Right ventricle myocardium inferior (tissue), 1 donor: ENCODE results near the gene CPVL. TPM values are rescaled to one million over a fixed set of nuclear protein-coding genes. Genes with fewer than 3 reads are reported as not detected.
"Not testable (repeated sequence)": the region's sequence is repeated elsewhere in the genome, so short reads cannot be mapped to it uniquely, and the experiment has no call there.

Source experiments
- ATAC-seq: fragments of 200-7000 bp; cut with Tn5 transposase; one replicate; pipeline ENCODE4 v1.9.1; 2020; ENCODE audit warnings: mild to moderate bottlenecking, moderate library complexity
- DNase-seq: peaks from one replicate; pipeline ENCODE4 v3.0.0; 2021; ENCODE audit errors: missing footprints
- intact Hi-C: fragments of 100-400 bp; cut with DNase I; formaldehyde crosslinking; loops from one replicate; pipeline ENCODE4 v1.11.0; 2022
- total RNA-seq: library from RNA; stranded (reverse); fragmentation: NEBNext Ultra II Directional; extraction: Animal tissue kit (Norgen Biotek cat#: 25700); gene quantifications from one replicate; pipeline ENCODE4 v1.2.1, GENCODE V29; 2021
- donor health status: DM: no; HTN: yes; CAD: no; lungs with severe emphysema.

Gene CPVL
- total RNA-seq, 1 donor from 2014 or later: 50.6 TPM

DNA sequence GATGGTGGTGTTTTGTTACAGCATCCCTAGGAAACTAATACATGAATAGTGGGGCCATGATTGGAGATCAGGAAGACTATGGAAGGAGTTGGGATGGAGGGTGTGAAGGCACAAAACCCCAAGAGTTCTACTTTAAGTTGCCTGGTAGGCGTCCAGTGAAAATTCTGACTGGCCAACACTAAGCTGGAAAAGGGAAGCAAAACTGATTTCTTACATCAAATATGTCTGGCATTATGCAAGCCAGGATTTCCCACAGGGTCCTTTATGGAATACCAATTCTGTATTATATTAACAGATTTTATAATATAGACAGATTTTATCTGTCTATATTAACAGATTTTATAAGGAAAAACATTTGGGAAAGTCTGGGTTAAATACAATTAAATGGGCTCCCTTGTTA lies 16.2 kb downstream of the CPVL start:
- intact Hi-C loops: no loop called here
- no peak for DNase-seq
- ATAC-seq: no peak

GRCh38 chr7:29127527-29127926 lies 18.8 kb downstream of the CPVL start:
- intact Hi-C loops: no loop called here
- DNase-seq: no peak
- no peak for ATAC-seq

- intact Hi-C loops: no loop called here
- ATAC-seq: no peak
- DNase-seq: no peak
Observed at GRCh38 chr7:29126804-29127203, 19.5 kb downstream of the CPVL start.

DNA sequence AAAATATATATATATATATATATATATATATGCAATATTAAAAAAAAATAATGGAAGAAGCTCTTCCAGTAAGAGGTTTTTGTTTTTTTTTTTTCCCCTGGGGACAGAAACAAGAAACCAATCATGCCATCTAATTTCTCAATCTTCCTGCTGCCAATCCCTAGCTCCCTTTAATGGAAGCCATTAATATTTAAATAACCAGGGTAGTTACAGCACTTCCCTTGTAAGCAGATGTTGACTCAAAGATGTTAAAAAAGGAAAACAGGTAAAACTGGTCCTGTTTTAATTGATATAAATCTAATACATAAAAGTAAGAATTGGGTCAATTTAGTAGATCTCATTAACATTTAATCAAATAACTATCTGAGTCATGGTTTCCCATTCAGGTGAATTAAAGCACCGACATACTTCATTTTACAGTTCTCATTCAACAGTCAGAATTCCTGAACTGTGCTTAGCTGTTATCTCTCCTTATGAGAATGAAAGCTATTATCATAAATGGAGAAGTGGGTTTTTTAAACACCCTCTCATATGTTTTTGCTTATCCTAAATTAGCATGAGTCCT lies 22.6 kb downstream of the CPVL start:
- DNase-seq: no peak
- ATAC-seq: no peak
- intact Hi-C loops: no loop called here

DNA sequence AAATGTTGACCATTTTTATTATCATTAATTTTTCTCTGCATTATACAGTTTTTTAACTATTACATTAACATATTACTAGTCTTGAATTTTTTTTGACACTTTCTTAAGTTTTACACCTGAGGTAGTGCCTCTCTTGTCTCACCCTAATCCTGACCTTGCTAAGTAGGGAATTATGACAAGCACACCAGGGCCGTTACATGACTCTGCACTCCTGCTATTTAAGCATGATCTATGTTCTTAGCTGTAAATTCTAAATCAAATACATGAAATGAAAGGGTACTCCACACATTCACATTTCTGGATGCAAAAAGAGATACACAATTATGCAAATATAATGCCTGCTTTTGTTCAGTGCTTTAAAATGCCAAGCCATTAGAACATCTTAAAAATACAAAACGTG lies 23.6 kb downstream of the CPVL start:
- DNase-seq (no peak), ATAC-seq (no peak)
- intact Hi-C loops: no loop called here

DNA sequence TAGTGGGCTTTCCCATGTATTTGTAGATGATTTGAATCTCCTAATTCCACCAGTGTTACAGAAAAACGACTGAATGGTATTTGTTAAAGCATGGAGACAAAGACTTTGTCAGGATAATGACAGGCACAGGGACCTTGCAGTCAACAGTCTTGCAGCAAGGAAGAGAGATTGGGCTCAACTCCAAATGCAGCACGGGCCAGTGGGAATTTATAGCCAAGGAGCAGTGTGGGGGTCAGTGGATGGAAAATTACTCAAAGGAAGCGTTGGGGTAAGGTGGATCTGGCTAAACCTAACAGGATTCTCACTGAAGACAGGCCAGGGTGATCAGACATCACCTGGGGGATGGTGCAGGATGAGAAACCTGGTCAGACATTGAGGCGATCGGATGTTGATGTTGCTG lies 24.3 kb downstream of the CPVL start:
- DNase-seq: no peak

GRCh38 chr7:29120955-29121354 lies 25.4 kb downstream of the CPVL start:
- DNase-seq (no peak), ATAC-seq (no peak)
- intact Hi-C loops: no loop called here

More for the DNA sequence above, 24.3 kb downstream of the CPVL start:
- ATAC-seq: no peak
- intact Hi-C loops: no loop called here

DNA sequence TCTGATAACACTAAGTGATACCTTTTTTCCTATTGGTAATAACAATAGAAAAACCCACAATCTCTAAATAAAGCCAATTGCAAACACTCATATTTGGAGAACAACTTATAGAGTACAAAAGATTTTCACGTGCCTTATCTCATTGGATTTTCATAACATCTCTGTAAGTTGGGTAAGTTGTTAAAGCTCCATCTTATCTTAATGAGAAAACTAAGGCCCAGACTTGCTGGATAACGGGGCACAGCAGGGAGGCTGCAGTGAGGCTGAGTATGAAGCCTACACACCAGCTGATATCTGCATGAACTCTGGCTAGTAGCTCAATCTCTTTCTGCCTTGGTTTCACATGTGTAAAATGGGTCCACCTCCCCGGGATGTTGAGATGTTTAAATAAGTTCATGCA lies 26.8 kb downstream of the CPVL start:
- DNase-seq (no peak), ATAC-seq (no peak)

DNA sequence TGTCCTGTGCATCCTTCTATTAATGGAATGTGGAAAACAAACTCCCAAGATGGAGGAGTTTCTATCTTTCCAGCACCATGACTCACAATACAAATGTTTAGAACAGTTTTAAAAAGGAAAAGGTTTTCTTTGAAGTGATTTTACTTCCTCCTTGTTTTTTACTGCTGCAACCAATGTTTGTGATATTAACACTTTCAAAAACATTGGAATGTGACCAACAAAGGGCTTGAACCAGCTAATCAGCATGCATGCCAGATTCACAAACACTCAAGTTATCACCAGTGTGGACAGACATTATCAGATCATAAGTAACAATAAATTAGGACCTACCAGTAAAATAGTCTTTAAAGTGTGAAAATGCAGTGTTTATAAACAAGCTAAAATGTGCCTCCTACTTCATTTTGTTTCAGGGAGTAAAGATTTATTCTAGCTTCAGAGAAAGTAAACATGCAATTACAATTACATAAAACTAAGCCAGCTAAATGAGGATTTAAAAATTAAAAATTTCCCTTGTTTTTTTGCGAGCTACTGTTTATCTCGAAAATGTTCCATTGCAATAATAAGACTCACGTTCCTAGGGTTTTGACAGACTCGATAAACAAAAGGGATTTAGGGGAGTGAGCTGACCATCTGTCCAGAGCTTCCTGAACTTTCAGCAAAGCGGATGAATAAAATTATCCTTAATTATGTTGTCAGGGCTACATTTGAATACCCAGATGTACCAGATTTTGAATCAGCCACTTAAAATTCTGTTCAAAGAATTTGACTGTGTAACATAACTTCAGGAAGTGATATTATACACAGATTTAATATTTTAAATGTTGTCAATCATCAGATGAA lies 29.8 kb downstream of the CPVL start:
- intact Hi-C loops: no loop called here
- DNase-seq (no peak), ATAC-seq (no peak)

More for the DNA sequence above, 26.8 kb downstream of the CPVL start:
- intact Hi-C loops: no loop called here

DNA sequence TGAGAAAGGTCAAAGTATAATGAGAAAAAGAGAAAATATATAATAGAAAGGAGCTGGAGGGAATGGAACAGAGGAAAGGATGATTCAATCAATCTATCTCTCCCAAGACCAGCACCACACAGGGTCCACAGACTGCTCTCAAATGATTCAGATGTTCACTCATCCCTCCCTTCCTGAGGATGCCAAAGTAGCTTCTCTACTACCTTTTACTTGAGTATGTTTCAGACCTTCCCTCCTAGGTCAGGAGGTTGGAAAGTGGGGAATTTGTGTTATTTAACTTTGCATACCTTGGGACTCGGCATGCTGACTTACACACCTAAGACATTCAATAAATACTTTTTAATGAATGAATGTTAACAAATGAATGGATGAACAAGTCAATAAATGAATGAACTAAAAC lies 30.6 kb downstream of the CPVL start:
- intact Hi-C loops: no loop called here
- ATAC-seq: no peak
- no peak for DNase-seq

DNA sequence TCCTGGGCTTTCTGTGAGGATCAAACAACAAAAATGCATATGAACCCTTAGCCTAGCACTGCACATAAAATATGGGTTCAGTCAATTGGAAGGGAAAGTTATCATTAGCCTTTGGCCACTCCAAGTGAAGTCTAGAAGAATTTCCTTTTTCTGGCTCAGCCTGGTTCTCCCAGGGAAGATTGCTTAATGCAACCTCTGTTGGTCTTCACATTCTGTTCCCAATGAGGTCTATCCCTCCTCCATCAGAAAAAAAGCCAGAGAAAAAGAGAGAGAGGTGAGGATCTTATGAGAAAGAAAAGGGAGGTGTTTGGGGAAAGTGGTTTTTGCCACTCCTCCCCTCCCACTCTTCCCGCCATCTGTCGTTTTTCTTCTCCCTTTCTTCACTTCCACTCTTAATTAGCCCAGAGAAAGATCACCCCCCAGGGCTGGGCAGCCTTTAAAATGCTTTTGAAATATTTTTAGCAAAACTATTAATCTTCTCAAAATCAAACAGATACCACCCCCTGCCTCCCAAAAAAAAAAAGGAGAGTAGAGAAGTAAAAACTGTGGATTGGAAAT lies 31.1 kb downstream of the CPVL start:
- no peak for DNase-seq
- intact Hi-C loops: no loop called here
- ATAC-seq: no peak

DNA sequence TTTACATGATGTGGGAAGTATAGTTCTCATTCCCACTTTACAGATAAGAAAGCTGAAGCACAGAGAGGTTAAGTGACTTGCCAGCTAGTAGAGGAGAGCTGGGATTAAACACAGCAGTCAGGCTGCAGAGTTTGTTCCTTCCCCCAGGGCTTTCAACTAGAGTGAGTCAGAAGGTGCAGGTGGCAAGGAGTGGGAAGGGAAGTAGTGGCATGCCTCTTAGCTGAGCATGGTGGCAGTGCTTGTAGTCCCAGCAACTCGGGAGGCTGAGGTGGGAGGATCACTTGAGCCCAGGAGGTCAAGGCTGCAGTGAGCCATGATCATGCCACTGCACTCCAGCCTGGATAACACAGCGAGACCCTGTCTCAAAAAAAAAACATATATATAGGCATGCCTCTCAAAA lies 32.1 kb downstream of the CPVL start:
- ATAC-seq, intact Hi-C loops, DNase-seq: not testable (repeated sequence)

- intact Hi-C loops: no loop called here
- ATAC-seq (peak; percentile 29), DNase-seq (no peak)
Observed at GRCh38 chr7:29113384-29114102, 32.8 kb downstream of the CPVL start.

GRCh38 chr7:29112721-29113120 lies 33.6 kb downstream of the CPVL start:
- no peak for DNase-seq
- intact Hi-C loops: no loop called here

DNA sequence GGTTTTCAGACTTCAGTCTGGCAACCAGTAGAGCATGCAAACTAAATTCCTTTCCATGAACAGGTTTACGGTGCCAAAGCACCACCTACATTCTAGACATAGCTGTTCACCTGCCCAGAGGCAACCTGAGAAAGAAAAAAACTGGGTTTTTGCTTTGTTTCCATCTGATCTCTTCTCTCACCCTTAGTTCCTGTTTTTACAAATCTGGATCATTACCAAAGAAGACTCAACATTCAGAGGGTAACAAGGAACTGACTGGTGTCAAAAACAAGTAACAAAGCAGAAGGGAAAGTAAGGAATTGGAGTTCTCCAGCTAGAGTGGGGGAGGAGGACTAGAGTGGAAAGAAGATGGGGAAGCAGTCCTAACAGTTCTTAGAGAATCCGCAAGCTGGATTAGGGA lies 36.4 kb downstream of the CPVL start:
- ATAC-seq: no peak

More at GRCh38 chr7:29112721-29113120, 33.6 kb downstream of the CPVL start:
- no peak for ATAC-seq

GRCh38 chr7:29109358-29109757 lies 37.0 kb downstream of the CPVL start:
- ATAC-seq (no peak), DNase-seq (no peak)
- intact Hi-C loops: loop anchor here (5.0 kb wide), 1 partner anchor 298 kb away; no protein-coding TSS in a partner anchor

More for the DNA sequence above, 36.4 kb downstream of the CPVL start:
- no peak for DNase-seq
- intact Hi-C loops: loop anchor here (5.0 kb wide), 1 partner anchor 297 kb away; no protein-coding TSS in a partner anchor

GRCh38 chr7:29107056-29107455 lies 39.3 kb downstream of the CPVL start:
- intact Hi-C loops: loop anchor here (5.0 kb wide), 1 partner anchor 300 kb away; no protein-coding TSS in a partner anchor
- ATAC-seq (no peak), DNase-seq (no peak)

GRCh38 chr7:29106669-29106988 lies 39.7 kb downstream of the CPVL start:
- intact Hi-C loops: loop anchor here (1.0 to 5.0 kb wide), 3 partner anchors 179 to 301 kb away; no protein-coding TSS in a partner anchor
- ATAC-seq (no peak), DNase-seq (no peak)
